ENCODE data around the gene ADAMTSL3. TPM values are rescaled to one million over a fixed set of nuclear protein-coding genes. Genes with fewer than 3 reads are reported as not detected.
"Not testable (repeated sequence)": the region's sequence is repeated elsewhere in the genome, so short reads cannot be mapped to it uniquely, and the experiment has no call there.

Gene ADAMTSL3
- total RNA-seq, 2 donors from 2014 or later, result not detected

- no peaks in the 10 kb centered on the region for H3K9me3 Mint-ChIP-seq
- no peak overlapping the region for H3K27ac Mint-ChIP-seq
- peaks cover 0 to 7% of the 10 kb centered on the region in 2 donors for H3K27me3 Mint-ChIP-seq
- ATAC-seq, result no peak
- no peaks in the 10 kb centered on the region for H3K36me3 Mint-ChIP-seq
- DNase-seq (ENCODE audit: low spot score), result no peak
- H3K4me1 Mint-ChIP-seq (ENCODE audit: low read depth in 2 of 2), result no peaks in the 10 kb centered on the region
- H3K4me3 Mint-ChIP-seq, result no peak overlapping the region
These were observed 350.0 kb downstream of the ADAMTSL3 start for GRCh38 chr15:84003791-84004503.

DNA sequence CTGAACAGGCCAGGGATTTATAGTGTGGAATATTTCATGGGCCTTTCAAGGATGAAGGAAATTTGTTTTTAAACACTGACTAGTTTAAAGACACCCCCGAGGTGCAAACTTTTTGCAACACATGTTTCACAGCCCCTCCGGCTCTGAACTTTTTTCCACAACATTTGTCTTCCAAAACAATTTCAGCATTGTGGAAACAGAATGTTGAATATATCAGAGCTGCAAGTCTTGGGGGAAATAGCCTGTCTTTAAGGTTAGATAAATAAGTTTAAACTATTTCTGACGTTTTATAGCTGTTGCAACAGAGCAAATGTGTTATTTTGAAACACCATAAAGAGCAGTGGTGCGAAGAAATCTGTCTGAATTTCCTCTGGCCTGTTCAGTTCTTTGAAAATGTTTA is 352.5 kb downstream of the ADAMTSL3 start:
- Mint-ChIP-seq H3K27ac (no peak overlapping the region), H3K4me3 (no peak overlapping the region), H3K27me3 (no peaks in the 10 kb centered on the region), H3K9me3 (no peaks in the 10 kb centered on the region), H3K4me1 (ENCODE audit: low read depth in 2 of 2) (no peaks in the 10 kb centered on the region), H3K36me3 (no peaks in the 10 kb centered on the region)
- DNase-seq (ENCODE audit: low spot score) (no peak), ATAC-seq (no peak)

DNA sequence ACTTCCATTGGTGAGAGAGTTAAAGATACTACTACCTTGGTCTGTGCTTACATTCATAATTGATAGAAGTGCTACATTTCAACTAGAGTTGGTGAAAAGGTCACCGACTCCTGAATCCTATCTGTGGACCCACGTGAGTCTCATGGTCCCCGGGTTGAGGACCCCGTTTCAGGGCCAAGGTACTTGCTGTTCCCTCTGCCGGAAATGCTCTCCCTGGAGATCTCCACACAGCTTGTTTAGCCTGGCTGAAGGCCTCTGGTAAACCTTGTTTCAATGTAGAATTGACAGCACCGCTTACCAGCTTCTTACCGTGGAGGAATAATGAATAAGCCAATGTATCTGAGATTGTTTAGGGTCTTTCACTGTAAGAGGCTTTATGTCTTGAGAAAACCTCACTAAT is 355.7 kb downstream of the ADAMTSL3 start:
- H3K36me3 Mint-ChIP-seq, result no peaks in the 10 kb centered on the region
- H3K27ac Mint-ChIP-seq, result no peak overlapping the region
- H3K4me3 Mint-ChIP-seq, result no peak overlapping the region
- peaks cover 5% of the 10 kb centered on the region for H3K9me3 Mint-ChIP-seq
- H3K27me3 Mint-ChIP-seq, result peaks cover 3 to 6% of the 10 kb centered on the region in 2 donors
- ATAC-seq, result no peak
- H3K4me1 Mint-ChIP-seq (ENCODE audit: low read depth in 2 of 2), result no peaks in the 10 kb centered on the region
- DNase-seq (ENCODE audit: low spot score), result no peak

DNA sequence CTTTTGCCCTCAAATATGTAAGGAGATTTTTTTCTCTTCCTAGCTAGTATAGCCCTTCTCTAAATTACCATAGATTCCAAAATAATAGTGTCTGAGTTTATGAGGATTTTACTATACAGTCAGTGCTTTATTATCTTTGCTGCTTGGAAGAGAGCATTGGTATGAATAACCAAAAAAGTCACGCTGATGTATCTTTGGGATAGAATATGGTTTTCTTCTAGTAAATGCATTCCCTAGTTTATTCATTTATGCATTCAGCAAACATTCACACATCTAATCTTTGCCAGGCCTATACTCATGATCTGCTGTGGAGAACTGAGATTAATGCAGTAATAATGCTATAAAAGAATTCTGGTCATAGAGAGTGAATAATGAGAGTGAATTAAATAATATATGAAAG is 356.3 kb downstream of the ADAMTSL3 start:
- Mint-ChIP-seq H3K27ac (no peak overlapping the region), H3K4me3 (no peak overlapping the region), H3K4me1 (ENCODE audit: low read depth in 2 of 2) (no peaks in the 10 kb centered on the region), H3K27me3 (peaks cover 3 to 6% of the 10 kb centered on the region in 2 donors), H3K9me3 (peaks cover 5% of the 10 kb centered on the region), H3K36me3 (no peaks in the 10 kb centered on the region)
- ATAC-seq (no peak), DNase-seq (ENCODE audit: low spot score) (no peak)

DNA sequence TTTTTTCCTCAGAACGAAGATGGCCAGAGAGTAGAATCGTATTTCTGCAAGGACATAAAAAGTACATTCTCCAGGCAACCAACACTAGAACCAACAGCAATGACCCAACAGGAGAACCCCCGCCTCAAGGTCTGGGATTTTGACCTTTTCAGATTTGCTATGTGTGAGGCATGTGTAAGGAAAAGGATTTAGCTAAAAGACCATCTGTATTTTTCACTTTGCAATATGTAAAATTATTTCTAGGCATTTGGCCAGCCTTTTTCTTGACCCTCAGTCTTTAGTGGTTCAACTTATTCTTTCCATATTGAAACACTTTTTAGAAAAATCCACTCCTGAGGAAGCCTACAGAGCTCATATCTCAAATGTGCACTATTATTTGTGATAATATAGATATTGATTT is 362.4 kb downstream of the ADAMTSL3 start:
- Mint-ChIP-seq H3K4me1 (ENCODE audit: low read depth in 2 of 2) (no peaks in the 10 kb centered on the region), H3K27ac (no peak overlapping the region), H3K27me3 (peaks cover 6 to 17% of the 10 kb centered on the region in 2 donors), H3K4me3 (no peak overlapping the region), H3K9me3 (peaks cover 5% of the 10 kb centered on the region), H3K36me3 (no peaks in the 10 kb centered on the region)
- ATAC-seq, result no peak
- DNase-seq (ENCODE audit: low spot score), result no peak

- Mint-ChIP-seq H3K36me3 (no peaks in the 10 kb centered on the region), H3K4me1 (ENCODE audit: low read depth in 2 of 2) (no peaks in the 10 kb centered on the region), H3K9me3 (no peaks in the 10 kb centered on the region)
These were observed 368.6 kb downstream of the ADAMTSL3 start for GRCh38 chr15:84022516-84022915.

DNA sequence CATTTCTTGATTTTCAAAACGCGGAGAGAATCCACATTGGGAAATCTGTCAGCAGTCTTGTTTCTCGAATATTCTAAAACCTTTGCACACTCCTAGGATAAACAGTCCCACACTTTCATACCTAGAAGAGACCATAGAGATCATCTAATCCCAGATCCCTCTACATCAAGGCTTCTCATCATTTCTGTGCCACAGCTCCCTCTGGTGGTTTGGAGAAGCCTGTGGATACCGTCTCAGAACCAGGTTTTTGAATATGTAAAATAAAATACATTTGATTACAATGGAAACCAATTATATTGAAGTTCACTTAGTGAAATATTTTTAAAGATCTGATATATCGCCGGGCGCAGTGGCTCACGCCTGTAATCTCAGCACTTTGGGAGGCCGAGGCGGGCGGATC is 369.7 kb downstream of the ADAMTSL3 start:
- Mint-ChIP-seq H3K4me1 (ENCODE audit: low read depth in 2 of 2) (no peaks in the 10 kb centered on the region), H3K27me3 (peaks cover 0 to 14% of the 10 kb centered on the region in 2 donors), H3K27ac (no peak overlapping the region), H3K9me3 (no peaks in the 10 kb centered on the region), H3K4me3 (no peak overlapping the region), H3K36me3 (no peaks in the 10 kb centered on the region)
- DNase-seq (ENCODE audit: low spot score), result no peak
- no peak for ATAC-seq

More at GRCh38 chr15:84022516-84022915, 368.6 kb downstream of the ADAMTSL3 start:
- no peak for DNase-seq (ENCODE audit: low spot score)
- no peak for ATAC-seq
- Mint-ChIP-seq H3K27ac (no peak overlapping the region), H3K4me3 (no peak overlapping the region), H3K27me3 (peaks cover 3 to 20% of the 10 kb centered on the region in 2 donors)

- no peaks in the 10 kb centered on the region for H3K4me1 Mint-ChIP-seq (ENCODE audit: low read depth in 2 of 2)
- H3K9me3 Mint-ChIP-seq, result peaks cover 5% of the 10 kb centered on the region
- H3K27me3 Mint-ChIP-seq, result peaks cover 6 to 7% of the 10 kb centered on the region in 2 donors
- no peak overlapping the region for H3K4me3 Mint-ChIP-seq
- H3K36me3 Mint-ChIP-seq, result no peaks in the 10 kb centered on the region
- DNase-seq (ENCODE audit: low spot score) (no peak), ATAC-seq (no peak)
- H3K27ac Mint-ChIP-seq, result no peak overlapping the region
These were observed 380.1 kb downstream of the ADAMTSL3 start for GRCh38 chr15:84033793-84034553.

DNA sequence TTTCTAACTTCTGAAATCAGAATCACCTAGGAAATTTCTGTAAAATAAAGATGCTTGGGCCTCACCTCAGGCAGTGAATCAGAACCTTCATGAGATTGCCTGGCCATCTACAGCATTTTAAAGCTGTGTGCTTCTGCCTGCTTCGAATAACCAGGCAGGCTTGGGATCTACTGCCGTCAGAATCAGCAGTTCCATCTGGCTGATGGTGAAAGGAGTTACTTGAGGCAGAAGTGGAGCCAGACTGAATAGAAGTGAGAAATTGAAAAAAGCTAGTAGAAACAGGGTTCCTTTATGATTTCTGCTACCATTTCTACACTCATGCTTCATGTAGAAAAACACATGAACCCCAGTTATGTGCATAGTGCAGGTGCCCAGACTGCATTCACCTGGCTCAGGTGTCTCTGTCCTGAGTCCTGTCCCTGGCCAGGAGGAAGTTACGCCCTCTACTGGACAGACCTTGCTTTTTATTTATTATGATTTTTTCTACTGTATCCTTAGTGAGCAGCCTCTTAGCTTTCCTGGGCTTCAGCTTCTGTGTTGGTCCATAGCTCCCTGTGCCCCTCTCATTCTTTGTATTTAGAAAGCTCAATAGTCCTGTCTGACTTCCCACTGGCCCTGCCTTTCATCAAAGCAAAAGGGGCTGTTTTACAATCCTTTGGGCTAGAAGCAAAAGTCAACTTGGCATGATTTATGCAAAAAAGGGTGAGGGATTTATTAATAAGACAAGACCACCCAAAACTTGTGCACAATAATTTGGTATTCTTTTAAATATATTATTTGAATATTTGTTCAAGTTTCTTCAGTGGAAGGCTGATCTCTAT is 380.9 kb downstream of the ADAMTSL3 start:
- no peak overlapping the region for H3K27ac Mint-ChIP-seq
- no peaks in the 10 kb centered on the region for H3K36me3 Mint-ChIP-seq
- H3K4me1 Mint-ChIP-seq (ENCODE audit: low read depth in 2 of 2), result no peaks in the 10 kb centered on the region
- DNase-seq (ENCODE audit: low spot score) (no peak), ATAC-seq (no peak)
- H3K9me3 Mint-ChIP-seq, result no peaks in the 10 kb centered on the region
- H3K27me3 Mint-ChIP-seq, result peaks cover 8 to 10% of the 10 kb centered on the region in 2 donors
- H3K4me3 Mint-ChIP-seq, result no peak overlapping the region

- ATAC-seq (no peak), DNase-seq (ENCODE audit: low spot score) (no peak)
- peaks cover 9 to 16% of the 10 kb centered on the region in 2 donors for H3K27me3 Mint-ChIP-seq
- no peaks in the 10 kb centered on the region for H3K36me3 Mint-ChIP-seq
- H3K27ac Mint-ChIP-seq, result no peak overlapping the region
- H3K4me3 Mint-ChIP-seq, result no peak overlapping the region
- no peaks in the 10 kb centered on the region for H3K4me1 Mint-ChIP-seq (ENCODE audit: low read depth in 2 of 2)
- no peaks in the 10 kb centered on the region for H3K9me3 Mint-ChIP-seq
These were observed 381.5 kb downstream of the ADAMTSL3 start for GRCh38 chr15:84035399-84035766.

- H3K4me1 Mint-ChIP-seq (ENCODE audit: low read depth in 2 of 2), result no peaks in the 10 kb centered on the region
- no peaks in the 10 kb centered on the region for H3K9me3 Mint-ChIP-seq
- no peak for ATAC-seq
- no peaks in the 10 kb centered on the region for H3K36me3 Mint-ChIP-seq
- no peak overlapping the region for H3K4me3 Mint-ChIP-seq
- H3K27ac Mint-ChIP-seq, result no peak overlapping the region
- peaks cover 13 to 29% of the 10 kb centered on the region in 2 donors for H3K27me3 Mint-ChIP-seq
- no peak for DNase-seq (ENCODE audit: low spot score)
These were observed 383.4 kb downstream of the ADAMTSL3 start for GRCh38 chr15:84037301-84037700.

- not testable (repeated sequence) for H3K4me3 Mint-ChIP-seq; ATAC-seq; H3K36me3 Mint-ChIP-seq; H3K27ac Mint-ChIP-seq; H3K9me3 Mint-ChIP-seq; H3K4me1 Mint-ChIP-seq (ENCODE audit: low read depth in 2 of 2); DNase-seq (ENCODE audit: low spot score)
- peaks cover 10 to 36% of the 10 kb centered on the region in 2 donors for H3K27me3 Mint-ChIP-seq
These were observed 388.6 kb downstream of the ADAMTSL3 start for GRCh38 chr15:84042434-84043056.

GRCh38 chr15:84046064-84046637 is 392.2 kb downstream of the ADAMTSL3 start:
- Mint-ChIP-seq H3K4me1 (ENCODE audit: low read depth in 2 of 2) (no peaks in the 10 kb centered on the region), H3K36me3 (peaks cover 8% of the 10 kb centered on the region), H3K27me3 (peaks cover 5 to 20% of the 10 kb centered on the region in 2 donors), H3K9me3 (peaks cover 8% of the 10 kb centered on the region), H3K27ac (no peak overlapping the region), H3K4me3 (no peak overlapping the region)
- DNase-seq (ENCODE audit: low spot score), result no peak
- no peak for ATAC-seq
